Measurements from ENCODE around the gene SLC44A2. TPM values are rescaled to one million over a fixed set of nuclear protein-coding genes. Genes with fewer than 3 reads are reported as not detected.

The SLC44A2 gene
- total RNA-seq, 2 donors from 2014 or later, result 106 to 240 TPM

- Histone ChIP-seq H3K4me3 (ENCODE audit: low read length) (no peak overlapping the region), H3K9ac (ENCODE audit: extremely low read depth, low read length, poor library complexity, severe bottlenecking) (no peak overlapping the region), H3K9me3 (ENCODE audit: control insufficient read depth, low read length) (no peaks in the 10 kb centered on the region), H3K27me3 (ENCODE audit: control insufficient read depth, insufficient read depth, low read length, poor library complexity, severe bottlenecking) (no peaks in the 10 kb centered on the region), H3K27ac (ENCODE audit: low read depth, low read length) (no peak overlapping the region), H3K36me3 (ENCODE audit: control insufficient read depth, insufficient read depth, low read length) (peaks cover 55% of the 10 kb centered on the region), H3K4me1 (ENCODE audit: control insufficient read depth, insufficient read depth, low read length) (no peaks in the 10 kb centered on the region)
- no peak for TF ChIP-seq CTCF (conservative IDR thresholded peaks at IDR 0.05)
- no peaks in the 10 kb centered on the region for H3K4me1 Mint-ChIP-seq
- 92 to 95% methylated on average over 6 to 7 of the region's 7 CpGs for WGBS, 2 experiments (ENCODE audit: insufficient coverage in 1 of 2, insufficient read length in 1 of 2)
- H3K27me3 Mint-ChIP-seq (ENCODE audit: insufficient read depth), result no peaks in the 10 kb centered on the region
- no peak overlapping the region for H3K4me3 Mint-ChIP-seq
- no peaks in the 10 kb centered on the region for H3K9me3 Mint-ChIP-seq
- H3K27ac Mint-ChIP-seq, result no peak overlapping the region
- H3K36me3 Mint-ChIP-seq (ENCODE audit: low read depth), result peaks cover 70% of the 10 kb centered on the region
- no peak for DNase-seq
These were observed 9.1 kb downstream of the SLC44A2 start for GRCh38 chr19:10634430-10634829.

GRCh38 chr19:10634963-10635362, 9.6 kb downstream of the SLC44A2 start:
- Histone ChIP-seq H3K4me1 (ENCODE audit: control insufficient read depth, insufficient read depth, low read length) (no peaks in the 10 kb centered on the region), H3K4me3 (ENCODE audit: low read length) (no peak overlapping the region), H3K9me3 (ENCODE audit: control insufficient read depth, low read length) (no peaks in the 10 kb centered on the region), H3K36me3 (ENCODE audit: control insufficient read depth, insufficient read depth, low read length) (peaks cover 59% of the 10 kb centered on the region), H3K27ac (ENCODE audit: low read depth, low read length) (no peak overlapping the region), H3K27me3 (ENCODE audit: control insufficient read depth, insufficient read depth, low read length, poor library complexity, severe bottlenecking) (no peaks in the 10 kb centered on the region), H3K9ac (ENCODE audit: extremely low read depth, low read length, poor library complexity, severe bottlenecking) (no peak overlapping the region)
- 94 to 95% methylated on average over 5 to 6 of the region's 6 CpGs for WGBS, 2 experiments (ENCODE audit: insufficient coverage in 1 of 2, insufficient read length in 1 of 2)
- DNase-seq, result no peak
- no peak overlapping the region for H3K27ac Mint-ChIP-seq
- peak; percentile 12 for TF ChIP-seq CTCF (conservative IDR thresholded peaks at IDR 0.05)
- no peaks in the 10 kb centered on the region for H3K4me1 Mint-ChIP-seq
- peaks cover 71% of the 10 kb centered on the region for H3K36me3 Mint-ChIP-seq (ENCODE audit: low read depth)
- H3K9me3 Mint-ChIP-seq, result no peaks in the 10 kb centered on the region
- H3K27me3 Mint-ChIP-seq (ENCODE audit: insufficient read depth), result no peaks in the 10 kb centered on the region
- H3K4me3 Mint-ChIP-seq, result no peak overlapping the region

- no peak overlapping the region for H3K9ac ChIP-seq (ENCODE audit: extremely low read depth, low read length, poor library complexity, severe bottlenecking)
- H3K36me3 Mint-ChIP-seq (ENCODE audit: low read depth), result peaks cover 71% of the 10 kb centered on the region
- peak; percentile 64 for DNase-seq
These were observed 11.1 kb downstream of the SLC44A2 start for GRCh38 chr19:10636304-10636972.

More at GRCh38 chr19:10636304-10636972, 11.1 kb downstream of the SLC44A2 start:
- Mint-ChIP-seq H3K4me3 (no peak overlapping the region), H3K4me1 (no peaks in the 10 kb centered on the region), H3K27ac (peak overlapping the region; percentile 45), H3K9me3 (no peaks in the 10 kb centered on the region), H3K27me3 (ENCODE audit: insufficient read depth) (no peaks in the 10 kb centered on the region)
- no peak overlapping the region for H3K27ac ChIP-seq (ENCODE audit: low read depth, low read length)
- H3K9me3 ChIP-seq (ENCODE audit: control insufficient read depth, low read length), result no peaks in the 10 kb centered on the region
- H3K27me3 ChIP-seq (ENCODE audit: control insufficient read depth, insufficient read depth, low read length, poor library complexity, severe bottlenecking), result no peaks in the 10 kb centered on the region
- no peak overlapping the region for H3K4me3 ChIP-seq (ENCODE audit: low read length)
- H3K4me1 ChIP-seq (ENCODE audit: control insufficient read depth, insufficient read depth, low read length), result no peaks in the 10 kb centered on the region
- no peak for TF ChIP-seq CTCF (conservative IDR thresholded peaks at IDR 0.05)
- peaks cover 65% of the 10 kb centered on the region for H3K36me3 ChIP-seq (ENCODE audit: control insufficient read depth, insufficient read depth, low read length)
- WGBS, 2 experiments (ENCODE audit: insufficient coverage in 1 of 2, insufficient read length in 1 of 2), result 94 to 96% methylated on average over 17 to 37 of the region's 37 CpGs
